Measurements from ENCODE around the gene PTPRE.
A peak's percentile ranks its signal among the peaks of the same experiment; 100 is the strongest.

PTPRE gene

GRCh38 chr10:128103229-128103714 is 196.4 kb downstream of the PTPRE start:
- DNase-seq = peak; percentile 37 to 50

- no peak for DNase-seq
Observed at GRCh38 chr10:128105383-128105782, 198.5 kb downstream of the PTPRE start.

GRCh38 chr10:128109707-128110106 is 202.8 kb downstream of the PTPRE start:
- DNase-seq = no peak

- DNase-seq = no peak
Observed at GRCh38 chr10:128110339-128110738, 203.4 kb downstream of the PTPRE start.

GRCh38 chr10:128111696-128112095 is 204.8 kb downstream of the PTPRE start:
- DNase-seq = no peak

- no peak for DNase-seq
Observed at GRCh38 chr10:128113026-128113425, 206.1 kb downstream of the PTPRE start.

GRCh38 chr10:128114901-128115300 is 208.0 kb downstream of the PTPRE start:
- no peak for DNase-seq

GRCh38 chr10:128115356-128115755 is 208.5 kb downstream of the PTPRE start:
- DNase-seq = no peak

- DNase-seq = no peak
Observed at GRCh38 chr10:128116187-128116586, 209.3 kb downstream of the PTPRE start.

GRCh38 chr10:128116851-128117615 is 210.1 kb downstream of the PTPRE start:
- DNase-seq = no peak

- DNase-seq = no peak
Observed at GRCh38 chr10:128121750-128122412, 215.0 kb downstream of the PTPRE start.

GRCh38 chr10:128122931-128123330 is 216.0 kb downstream of the PTPRE start:
- DNase-seq = no peak

GRCh38 chr10:128123846-128124245 is 216.9 kb downstream of the PTPRE start:
- no peak for DNase-seq

- DNase-seq = no peak
Observed at GRCh38 chr10:128124813-128125403, 218.0 kb downstream of the PTPRE start.

GRCh38 chr10:128125416-128125943 is 218.6 kb downstream of the PTPRE start:
- DNase-seq = no peak

GRCh38 chr10:128125944-128126764 is 219.3 kb downstream of the PTPRE start, which contains the start of gene MKI67:
TSS of gene MKI67 (minus strand) at chr10:128126423. CDS start at chr10:128125667, 756 bp downstream.
- DNase-seq = peak; percentile 92 to 93

- no peak for DNase-seq
Observed at GRCh38 chr10:128128582-128128981, 221.7 kb downstream of the PTPRE start.

GRCh38 chr10:128130051-128130450 is 223.1 kb downstream of the PTPRE start:
- DNase-seq = no peak
